Natural killer cell (primary cell): ENCODE data around the gene DMRT1. TPM values are rescaled to one million over a fixed set of nuclear protein-coding genes. Genes with fewer than 3 reads are reported as not detected.

ENCODE experiments used
- ATAC-seq, 3 donors: fragments of 150-1000 bp in 2 of 3; fragments of 200-7000 bp in 1 of 3; cut with Tn5 transposase; 1 replicate in 1 of 3; 2 replicates in 2 of 3; pipeline ENCODE4 v1.10.0; 2021; ENCODE audit warnings: mild to moderate bottlenecking in 2 of 3, moderate library complexity in 2 of 3
- DNase-seq, 2 donors: peaks; one replicate each; pipeline versions ENCODE4 v3.0.0 to v3.0.0-alpha.2; 2013 to 2021; ENCODE audit warnings: mixed read lengths in 1 of 2
- H3K27ac ChIP-seq: one replicate; pipeline ENCODE4 v1.5.1; 2013; ENCODE audit warnings: mild to moderate bottlenecking, low read length
- H3K27me3 ChIP-seq: one replicate; pipeline ENCODE4 v1.6.1; 2013; ENCODE audit warnings: low read length; ENCODE audit not compliant: control insufficient read depth, insufficient read depth
- H3K36me3 ChIP-seq: one replicate; pipeline ENCODE4 v1.6.1; 2013; ENCODE audit warnings: low read length; ENCODE audit not compliant: control insufficient read depth, insufficient read depth
- H3K4me1 ChIP-seq: one replicate; pipeline ENCODE4 v1.6.1; 2013; ENCODE audit warnings: low read length; ENCODE audit not compliant: control insufficient read depth, insufficient read depth
- H3K4me3 ChIP-seq: one replicate; pipeline ENCODE4 v1.5.1; 2013; ENCODE audit warnings: low read length
- H3K9me3 ChIP-seq: one replicate; pipeline ENCODE4 v1.6.1; 2013; ENCODE audit warnings: low read length; ENCODE audit not compliant: control insufficient read depth, insufficient read depth
- H3K27ac Mint-ChIP-seq, 2 donors: one replicate each; pipeline ENCODE4 v1.8.0; 2022; ENCODE audit warnings: mild to moderate bottlenecking in 2 of 2, mixed read lengths in 2 of 2, moderate library complexity in 1 of 2
- H3K27me3 Mint-ChIP-seq, 2 donors: one replicate each; pipeline ENCODE4 v1.8.0; 2022; ENCODE audit warnings: low read depth in 2 of 2, mixed read lengths in 2 of 2
- H3K36me3 Mint-ChIP-seq: one replicate; pipeline ENCODE4 v1.8.0; 2022; ENCODE audit warnings: mixed read lengths
- H3K4me1 Mint-ChIP-seq, 2 donors: one replicate each; pipeline ENCODE4 v1.8.0; 2022; ENCODE audit warnings: mixed read lengths in 2 of 2
- H3K4me3 Mint-ChIP-seq: one replicate; pipeline ENCODE4 v1.8.0; 2022; ENCODE audit warnings: mild to moderate bottlenecking, moderate library complexity, mixed read lengths
- H3K9me3 Mint-ChIP-seq, 2 donors: one replicate each; pipeline ENCODE4 v1.8.0; 2022; ENCODE audit warnings: mixed read lengths in 2 of 2
- whole genome bisulfite sequencing: methylation state at CpG from one replicate; pipeline ENCODE4 v1.1.7; 2013; ENCODE audit warnings: missing lambda C conversion rate; ENCODE audit not compliant: insufficient coverage; 5-methylcytosine and 5-hydroxymethylcytosine counted together
- intact Hi-C: fragments of 100-400 bp; cut with micrococcal nuclease; formaldehyde crosslinking; loops from one replicate; pipeline ENCODE4 v1.14.2; 2022
- total RNA-seq, 4 donors: library from RNA; stranded (reverse); fragments of 120-200 nt in 1 of 4; gene quantifications; one replicate each; pipeline versions ENCODE4 v1.2.3 to v1.2.4, GENCODE V29; 2013 to 2022
- TF ChIP-seq, protein P1 (sequence below): fragments of 200-600 bp; IDR thresholded peaks from one replicate; pipeline ENCODE4 v1.8.0; 2022; ENCODE audit warnings: antibody characterized with exemption

DMRT1 gene
- total RNA-seq, 3 donors from 2014 or later (not counting 1 experiment from before 2014, with no cell fraction given) = not detected

DNA sequence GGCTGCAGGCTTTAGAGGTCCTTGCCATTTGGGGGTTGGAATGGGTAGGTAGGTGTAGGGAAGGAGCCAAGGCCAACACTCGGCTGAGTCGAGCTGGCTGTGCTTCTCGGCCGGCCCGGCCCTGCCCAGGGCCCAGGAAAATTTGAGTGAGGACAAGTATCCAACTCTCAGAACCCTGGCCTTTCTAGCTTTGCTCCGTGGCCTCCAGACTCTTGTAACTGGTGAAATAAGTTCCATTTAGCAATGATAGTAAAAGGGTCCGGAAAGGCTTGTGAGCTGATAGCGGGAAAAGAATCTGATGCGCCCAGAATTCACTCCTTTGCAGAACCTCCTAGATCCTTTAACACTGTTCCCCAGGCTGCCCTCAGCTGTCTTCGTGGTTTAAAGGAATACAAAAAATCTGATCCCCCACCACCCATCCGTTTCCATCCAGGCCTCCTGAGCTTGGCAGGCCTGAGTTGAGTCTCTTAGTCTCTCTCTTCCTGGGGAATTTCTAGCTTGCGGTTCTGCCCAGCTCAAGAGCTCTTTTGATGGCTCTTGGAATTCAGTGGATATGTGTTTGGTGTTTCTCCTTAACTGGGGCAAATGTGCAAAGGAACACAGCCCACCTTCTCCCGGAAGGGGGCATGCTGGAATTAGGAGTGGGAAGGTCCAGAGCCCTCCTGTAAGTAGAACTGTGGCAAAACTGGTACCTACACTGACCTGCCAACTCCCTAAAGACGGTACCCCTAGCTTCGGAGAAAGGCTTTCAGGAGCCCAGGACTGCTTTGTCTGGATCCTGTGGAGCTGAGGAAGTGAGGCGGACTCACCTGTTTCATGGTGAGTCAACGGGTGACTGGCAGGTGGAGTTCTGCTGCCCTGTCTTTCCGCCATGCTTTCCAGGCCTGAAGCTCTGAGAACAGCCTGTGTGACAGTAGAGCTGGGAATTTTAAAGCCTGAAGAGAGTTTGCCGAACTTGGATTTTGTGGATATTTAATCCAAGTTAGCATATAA lies 136.6 kb downstream of the DMRT1 start:
- H3K36me3 Mint-ChIP-seq = no peaks in the 10 kb centered on the region
- H3K36me3 ChIP-seq = no peaks in the 10 kb centered on the region
- no peak overlapping the region for H3K4me3 ChIP-seq
- H3K4me3 Mint-ChIP-seq = no peak overlapping the region
- H3K9me3 Mint-ChIP-seq = no peaks in the 10 kb centered on the region
- H3K4me1 Mint-ChIP-seq = no peaks in the 10 kb centered on the region
- TF ChIP-seq, protein P1, sequence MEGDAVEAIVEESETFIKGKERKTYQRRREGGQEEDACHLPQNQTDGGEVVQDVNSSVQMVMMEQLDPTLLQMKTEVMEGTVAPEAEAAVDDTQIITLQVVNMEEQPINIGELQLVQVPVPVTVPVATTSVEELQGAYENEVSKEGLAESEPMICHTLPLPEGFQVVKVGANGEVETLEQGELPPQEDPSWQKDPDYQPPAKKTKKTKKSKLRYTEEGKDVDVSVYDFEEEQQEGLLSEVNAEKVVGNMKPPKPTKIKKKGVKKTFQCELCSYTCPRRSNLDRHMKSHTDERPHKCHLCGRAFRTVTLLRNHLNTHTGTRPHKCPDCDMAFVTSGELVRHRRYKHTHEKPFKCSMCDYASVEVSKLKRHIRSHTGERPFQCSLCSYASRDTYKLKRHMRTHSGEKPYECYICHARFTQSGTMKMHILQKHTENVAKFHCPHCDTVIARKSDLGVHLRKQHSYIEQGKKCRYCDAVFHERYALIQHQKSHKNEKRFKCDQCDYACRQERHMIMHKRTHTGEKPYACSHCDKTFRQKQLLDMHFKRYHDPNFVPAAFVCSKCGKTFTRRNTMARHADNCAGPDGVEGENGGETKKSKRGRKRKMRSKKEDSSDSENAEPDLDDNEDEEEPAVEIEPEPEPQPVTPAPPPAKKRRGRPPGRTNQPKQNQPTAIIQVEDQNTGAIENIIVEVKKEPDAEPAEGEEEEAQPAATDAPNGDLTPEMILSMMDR = no peak
- H3K27ac Mint-ChIP-seq = no peak overlapping the region
- no peak overlapping the region for H3K27ac ChIP-seq
- peaks cover 75 to 82% of the 10 kb centered on the region in 2 donors for H3K27me3 Mint-ChIP-seq
- peaks cover under 1% of the 10 kb centered on the region for H3K4me1 ChIP-seq
- H3K27me3 ChIP-seq = peaks cover 53% of the 10 kb centered on the region
- no peaks in the 10 kb centered on the region for H3K9me3 ChIP-seq
- 17% methylated on average over 18 of the region's 19 CpGs for WGBS
- DNase-seq (no peak), ATAC-seq (no peak)
- intact Hi-C loops = no loop called here

DNA sequence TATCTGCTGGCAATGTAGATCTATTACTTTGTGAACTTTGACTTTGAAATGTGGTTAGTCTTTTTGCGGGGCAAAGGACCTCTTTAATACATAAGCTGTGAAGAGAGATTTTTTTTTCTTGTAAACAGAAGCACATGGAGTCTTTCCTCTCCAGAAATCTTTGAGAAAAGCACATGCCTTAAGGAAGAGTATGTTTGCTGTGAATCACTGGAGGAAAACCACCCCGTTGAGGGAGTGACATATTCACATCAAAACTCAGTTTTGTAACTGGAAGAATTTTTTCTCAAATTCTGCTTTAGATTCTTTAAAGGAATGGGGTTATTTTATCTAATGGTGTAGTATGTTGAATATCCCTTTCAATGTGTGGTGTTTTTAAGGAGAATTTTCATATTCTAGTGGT lies 138.5 kb downstream of the DMRT1 start:
- ATAC-seq (no peak), DNase-seq (no peak)
- no peaks in the 10 kb centered on the region for H3K36me3 ChIP-seq
- Mint-ChIP-seq H3K9me3 (no peaks in the 10 kb centered on the region), H3K36me3 (no peaks in the 10 kb centered on the region), H3K27me3 (peaks cover 70 to 74% of the 10 kb centered on the region in 2 donors), H3K4me3 (no peak overlapping the region), H3K4me1 (no peaks in the 10 kb centered on the region), H3K27ac (no peak overlapping the region)
- peaks cover 49% of the 10 kb centered on the region for H3K27me3 ChIP-seq
- 6% methylated on average over 2 of the region's 2 CpGs for WGBS
- no peaks in the 10 kb centered on the region for H3K4me1 ChIP-seq
- intact Hi-C loops = no loop called here
- no peak overlapping the region for H3K27ac ChIP-seq
- no peaks in the 10 kb centered on the region for H3K9me3 ChIP-seq
- TF ChIP-seq, protein P1 = no peak
- no peak overlapping the region for H3K4me3 ChIP-seq

DNA sequence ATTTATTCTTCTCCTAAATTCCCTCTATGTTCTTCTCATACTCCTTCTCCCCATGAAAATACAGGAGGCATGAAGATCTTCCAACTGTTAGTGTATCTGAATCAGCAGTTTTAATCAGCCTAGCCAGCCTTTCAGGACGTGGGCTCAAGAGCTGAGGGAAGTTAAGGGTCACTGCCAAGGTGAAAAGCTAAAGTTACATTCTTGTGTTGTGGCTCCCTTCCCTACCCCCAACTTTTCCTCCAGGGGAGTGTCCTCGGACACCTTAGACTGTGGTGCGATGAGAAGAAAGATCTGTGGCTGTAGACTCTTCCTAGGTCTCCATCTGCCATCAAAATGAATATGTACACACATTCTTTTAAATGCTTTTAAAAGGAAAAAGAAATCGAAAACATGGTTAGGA lies 139.1 kb downstream of the DMRT1 start:
- Mint-ChIP-seq H3K27ac (no peak overlapping the region), H3K27me3 (peaks cover 63 to 70% of the 10 kb centered on the region in 2 donors), H3K4me1 (no peaks in the 10 kb centered on the region), H3K4me3 (no peak overlapping the region), H3K9me3 (no peaks in the 10 kb centered on the region), H3K36me3 (no peaks in the 10 kb centered on the region)
- Histone ChIP-seq H3K27ac (no peak overlapping the region), H3K27me3 (peaks cover 42% of the 10 kb centered on the region), H3K4me1 (no peaks in the 10 kb centered on the region), H3K4me3 (no peak overlapping the region), H3K9me3 (no peaks in the 10 kb centered on the region), H3K36me3 (no peaks in the 10 kb centered on the region)
- 0% methylated on average over 2 of the region's 4 CpGs for WGBS
- DNase-seq (no peak), ATAC-seq (no peak)
- intact Hi-C loops = no loop called here
- TF ChIP-seq, protein P1 = no peak
